Neural progenitor cell (in vitro differentiated cells): ENCODE results near the gene MAN1A2.

ENCODE experiments used
- EZH2 ChIP-seq: fragments of 200-600 bp; sonication (generic); IDR thresholded peaks from 2 replicates; pipeline ENCODE4 v1.6.1; 2017; ENCODE audit warnings: antibody characterized with exemption, mild to moderate bottlenecking, moderate library complexity
- TF ChIP-seq, protein P1 (sequence below): fragments of 200-600 bp; sonication (generic); IDR thresholded peaks from 2 replicates; pipeline ENCODE4 v1.5.1; 2017; ENCODE audit warnings: antibody characterized with exemption, mild to moderate bottlenecking

DNA sequence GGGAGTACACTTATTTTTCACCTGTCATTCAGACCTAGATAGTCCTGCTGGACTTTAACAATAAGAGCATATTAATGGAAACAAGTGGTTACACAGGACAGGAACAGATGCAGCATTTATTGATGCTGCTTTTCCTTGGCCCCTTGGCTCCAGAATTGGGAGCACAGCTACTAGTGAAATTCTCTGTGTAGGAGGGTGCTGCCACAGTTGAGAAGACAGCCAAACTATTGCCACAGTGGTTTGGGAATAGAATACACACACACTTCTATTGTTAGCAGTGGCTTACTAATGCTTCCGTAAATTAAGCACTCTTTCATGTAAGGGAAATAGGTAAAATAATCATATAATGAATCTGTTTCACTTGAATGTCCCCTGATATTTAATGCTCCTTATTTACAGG, 133.3 kb downstream of the MAN1A2 start:
- no peak for TF ChIP-seq EZH2
- TF ChIP-seq, protein P1, sequence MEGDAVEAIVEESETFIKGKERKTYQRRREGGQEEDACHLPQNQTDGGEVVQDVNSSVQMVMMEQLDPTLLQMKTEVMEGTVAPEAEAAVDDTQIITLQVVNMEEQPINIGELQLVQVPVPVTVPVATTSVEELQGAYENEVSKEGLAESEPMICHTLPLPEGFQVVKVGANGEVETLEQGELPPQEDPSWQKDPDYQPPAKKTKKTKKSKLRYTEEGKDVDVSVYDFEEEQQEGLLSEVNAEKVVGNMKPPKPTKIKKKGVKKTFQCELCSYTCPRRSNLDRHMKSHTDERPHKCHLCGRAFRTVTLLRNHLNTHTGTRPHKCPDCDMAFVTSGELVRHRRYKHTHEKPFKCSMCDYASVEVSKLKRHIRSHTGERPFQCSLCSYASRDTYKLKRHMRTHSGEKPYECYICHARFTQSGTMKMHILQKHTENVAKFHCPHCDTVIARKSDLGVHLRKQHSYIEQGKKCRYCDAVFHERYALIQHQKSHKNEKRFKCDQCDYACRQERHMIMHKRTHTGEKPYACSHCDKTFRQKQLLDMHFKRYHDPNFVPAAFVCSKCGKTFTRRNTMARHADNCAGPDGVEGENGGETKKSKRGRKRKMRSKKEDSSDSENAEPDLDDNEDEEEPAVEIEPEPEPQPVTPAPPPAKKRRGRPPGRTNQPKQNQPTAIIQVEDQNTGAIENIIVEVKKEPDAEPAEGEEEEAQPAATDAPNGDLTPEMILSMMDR = no peak
